Stimulated activated CD4-positive, alpha-beta T cell treated with anti-CD3 and anti-CD28 coated beads, Interleukin-4, amount 100 ng/mL, for 4 hours (primary cell): ENCODE results near the gene GPC2.
"Not testable (repeated sequence)": the region's sequence is repeated elsewhere in the genome, so short reads cannot be mapped to it uniquely, and the experiment has no call there.

Source experiments
- DNase-seq, 2 experiments: peaks; one replicate each; pipeline ENCODE4 v3.0.0-alpha.2; 2020

GPC2 gene

DNA sequence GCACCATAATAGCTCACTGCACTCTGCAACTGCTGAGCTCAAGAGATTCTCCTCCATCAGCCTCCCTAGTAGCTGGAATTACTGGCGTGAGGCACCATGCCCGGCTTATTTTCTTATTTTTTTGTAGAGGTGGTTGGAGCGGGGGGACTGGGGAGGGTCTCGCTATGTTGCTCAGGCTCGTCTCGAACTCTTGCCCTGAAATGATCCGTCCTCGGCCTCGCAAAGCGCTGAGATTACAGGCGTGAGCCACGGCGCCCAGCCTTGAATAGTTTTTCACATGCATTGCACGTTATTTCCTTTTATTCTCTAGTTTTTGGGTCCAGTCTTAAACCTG lies 29.0 kb downstream of the GPC2 start:
- DNase-seq: no peak

- DNase-seq: no peak
These were observed 29.9 kb downstream of the GPC2 start for GRCh38 chr7:100147278-100147677.

- not testable (repeated sequence) for DNase-seq
These were observed 30.8 kb downstream of the GPC2 start for GRCh38 chr7:100146350-100146749.

DNA sequence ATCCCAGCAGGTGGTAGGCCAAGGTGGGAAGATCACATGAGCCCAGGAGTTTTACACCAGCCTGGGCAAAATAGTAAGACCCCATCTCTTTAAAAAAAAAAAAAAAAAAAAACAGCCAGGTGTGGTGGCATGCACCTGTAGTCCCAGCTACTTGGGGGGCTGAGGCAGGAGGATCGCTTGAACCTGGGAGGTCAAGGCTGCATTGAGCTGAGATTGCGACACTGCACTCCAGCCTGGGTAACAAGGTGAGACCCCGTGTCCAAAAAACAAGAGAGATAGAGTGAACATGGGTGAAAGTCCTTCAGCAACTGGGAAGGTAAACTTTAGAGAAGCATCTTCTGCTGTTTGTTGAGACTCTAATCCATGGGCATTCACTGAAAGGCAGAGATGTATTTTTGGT lies 34.7 kb downstream of the GPC2 start:
- DNase-seq: no peak

GRCh38 chr7:100141555-100141949 lies 35.6 kb downstream of the GPC2 start:
- no peak for DNase-seq

GRCh38 chr7:100137851-100138760 lies 39.1 kb downstream of the GPC2 start:
- DNase-seq: no peak

DNA sequence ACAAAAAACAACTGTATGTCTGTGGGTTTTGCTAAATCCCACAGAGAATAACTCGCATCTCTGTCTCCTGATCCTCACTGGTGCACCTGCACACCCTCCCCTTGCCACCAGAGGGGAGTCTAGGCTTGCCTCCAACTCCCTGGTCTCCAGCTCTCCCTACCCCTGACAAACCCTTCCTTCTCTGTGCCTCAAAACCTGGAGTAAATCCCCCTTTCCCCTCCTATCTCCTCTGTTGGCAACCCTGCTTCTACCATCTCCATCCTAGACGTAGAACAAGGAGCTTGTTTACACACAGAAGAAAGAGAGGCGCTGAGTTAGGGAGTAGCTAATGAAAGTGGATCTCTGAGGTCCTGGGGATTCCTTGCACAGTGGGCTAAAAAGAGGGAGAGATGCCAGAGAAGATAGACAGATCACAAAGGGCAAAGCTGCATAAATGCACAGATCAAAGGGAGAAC lies 44.5 kb downstream of the GPC2 start:
- peak; percentile 46 to 57 for DNase-seq

DNA sequence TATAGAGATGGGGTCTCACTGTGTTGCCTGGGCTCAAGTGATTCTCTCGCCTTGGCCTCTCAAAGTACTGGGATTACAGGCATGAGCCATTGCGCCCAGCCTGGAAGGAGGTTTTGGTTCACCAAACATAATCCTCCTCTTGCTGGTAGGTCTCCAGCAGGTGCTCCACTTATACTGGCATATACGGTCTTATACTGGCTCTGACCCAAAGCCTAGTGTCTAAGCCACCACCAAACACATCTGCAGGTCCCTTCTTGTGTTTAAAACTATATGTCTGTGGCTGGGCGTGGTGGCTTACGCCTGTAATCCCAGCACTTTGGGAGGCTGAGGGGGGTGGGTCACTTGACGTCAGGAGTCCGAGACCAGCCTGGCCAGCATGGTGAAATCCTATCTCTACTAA lies 45.1 kb downstream of the GPC2 start:
- DNase-seq: no peak

DNA sequence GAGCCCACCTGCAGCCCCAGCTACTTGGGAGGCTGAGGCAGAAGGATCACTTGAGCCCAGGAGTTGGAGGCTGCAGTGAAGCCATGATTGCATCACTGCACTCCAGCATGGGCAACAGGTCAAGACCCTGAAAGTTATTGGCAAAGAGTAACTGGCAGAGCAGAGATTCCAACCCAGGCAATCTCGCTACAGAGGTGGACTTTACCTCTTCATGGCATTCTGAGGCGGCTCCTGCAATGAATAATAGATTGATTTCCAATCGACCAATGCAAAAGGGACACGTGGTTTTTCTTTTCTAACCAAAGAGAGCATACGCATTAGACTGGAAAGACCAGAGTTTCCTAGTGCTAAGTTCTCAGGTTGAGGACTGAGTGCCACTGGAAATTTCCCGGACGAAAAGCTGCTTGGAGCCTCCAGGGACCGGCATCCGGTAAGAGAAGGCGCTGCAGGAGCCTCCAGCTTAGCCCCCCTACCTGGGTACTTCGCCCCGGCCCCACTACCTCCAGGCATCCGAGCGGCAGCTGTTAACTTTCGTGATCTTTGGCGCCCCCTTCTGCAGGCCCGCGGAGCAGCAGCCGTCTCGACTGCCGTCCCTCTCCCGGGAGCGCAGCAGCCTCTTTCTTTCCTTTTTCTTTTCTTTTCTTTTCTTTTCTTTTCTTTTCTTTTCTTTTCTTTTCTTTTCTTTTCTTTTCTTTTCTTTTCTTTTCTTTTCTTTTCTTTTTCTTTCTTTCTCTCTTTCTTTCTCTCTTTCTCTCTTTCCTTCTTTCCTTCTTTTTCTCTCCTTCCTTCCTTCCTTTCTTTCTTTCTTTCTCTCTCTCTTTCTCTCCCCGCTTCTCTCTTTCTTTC lies 46.4 kb downstream of the GPC2 start:
- peak; percentile 73 to 78 for DNase-seq

DNA sequence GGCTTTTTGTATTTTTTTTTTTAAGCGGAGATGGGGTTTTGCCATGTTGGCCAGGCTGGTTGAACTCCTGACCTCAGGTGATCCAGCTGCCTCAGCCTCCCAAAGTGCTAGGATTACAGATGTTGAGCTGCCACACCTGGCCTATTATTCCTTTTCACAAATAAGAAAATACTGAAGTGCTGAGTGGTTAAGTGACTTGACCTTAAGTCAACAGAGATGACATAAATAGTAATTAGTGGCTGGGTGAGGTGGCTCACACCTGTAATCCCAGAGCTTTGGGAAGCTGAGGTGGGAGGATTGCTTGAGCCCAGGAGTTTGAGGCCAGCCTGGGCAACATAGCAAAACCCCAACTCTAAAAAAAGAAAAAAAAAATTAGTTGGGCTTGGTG lies 47.0 kb downstream of the GPC2 start:
- DNase-seq: not testable (repeated sequence)

DNA sequence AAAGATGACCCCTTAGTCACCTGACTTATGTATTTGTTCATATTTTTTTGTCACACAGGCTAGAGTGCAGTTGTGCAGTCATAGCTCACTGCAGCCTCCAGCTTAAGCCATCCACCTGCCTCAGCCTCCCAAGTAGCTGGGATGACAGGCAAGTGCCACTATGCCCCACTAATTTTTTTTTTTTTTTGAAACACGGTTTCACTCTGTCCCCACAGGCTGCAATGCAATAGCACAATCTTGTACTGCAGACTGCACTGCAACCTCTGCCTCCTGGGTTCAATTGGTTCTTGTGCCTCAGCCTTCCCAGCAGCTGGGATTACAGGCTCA lies 48.6 kb downstream of the GPC2 start:
- DNase-seq: no peak

DNA sequence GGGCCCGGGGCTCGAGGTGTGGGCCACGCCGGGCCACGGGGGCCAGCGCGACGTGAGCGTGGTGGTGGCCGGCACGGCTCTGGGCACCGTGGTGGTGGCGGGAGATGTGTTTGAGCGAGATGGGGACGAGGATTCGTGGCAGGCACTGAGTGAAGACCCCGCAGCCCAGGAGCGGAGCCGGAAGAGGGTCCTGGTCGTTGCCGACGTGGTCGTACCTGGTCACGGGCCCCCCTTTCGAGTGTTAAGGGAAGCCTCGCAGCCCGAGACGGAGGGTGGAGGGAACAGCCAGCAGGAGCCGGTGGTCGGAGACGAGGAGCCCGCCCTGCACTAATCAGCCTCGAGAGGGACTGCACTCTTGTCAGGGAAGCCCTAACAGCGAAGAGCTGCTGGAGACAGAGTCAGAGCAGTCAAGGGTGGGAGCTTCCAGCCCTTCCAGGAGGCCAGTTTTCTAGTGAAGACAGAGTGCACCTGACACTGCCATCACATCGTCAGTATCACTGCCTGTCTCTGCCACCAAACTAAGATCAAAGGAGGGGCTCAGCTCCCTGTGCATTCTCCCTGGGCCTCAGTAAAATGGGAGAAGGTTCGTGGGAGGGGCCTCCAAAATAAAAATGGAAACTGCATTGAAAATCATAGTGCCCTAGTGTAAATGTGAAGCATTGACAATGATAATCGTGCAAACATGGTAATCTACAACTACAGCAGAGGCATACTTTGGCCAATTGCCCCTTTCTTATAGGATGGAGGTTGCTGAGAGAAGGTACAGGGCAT lies 49.1 kb downstream of the GPC2 start:
- DNase-seq: peak; percentile 4 to 13

DNA sequence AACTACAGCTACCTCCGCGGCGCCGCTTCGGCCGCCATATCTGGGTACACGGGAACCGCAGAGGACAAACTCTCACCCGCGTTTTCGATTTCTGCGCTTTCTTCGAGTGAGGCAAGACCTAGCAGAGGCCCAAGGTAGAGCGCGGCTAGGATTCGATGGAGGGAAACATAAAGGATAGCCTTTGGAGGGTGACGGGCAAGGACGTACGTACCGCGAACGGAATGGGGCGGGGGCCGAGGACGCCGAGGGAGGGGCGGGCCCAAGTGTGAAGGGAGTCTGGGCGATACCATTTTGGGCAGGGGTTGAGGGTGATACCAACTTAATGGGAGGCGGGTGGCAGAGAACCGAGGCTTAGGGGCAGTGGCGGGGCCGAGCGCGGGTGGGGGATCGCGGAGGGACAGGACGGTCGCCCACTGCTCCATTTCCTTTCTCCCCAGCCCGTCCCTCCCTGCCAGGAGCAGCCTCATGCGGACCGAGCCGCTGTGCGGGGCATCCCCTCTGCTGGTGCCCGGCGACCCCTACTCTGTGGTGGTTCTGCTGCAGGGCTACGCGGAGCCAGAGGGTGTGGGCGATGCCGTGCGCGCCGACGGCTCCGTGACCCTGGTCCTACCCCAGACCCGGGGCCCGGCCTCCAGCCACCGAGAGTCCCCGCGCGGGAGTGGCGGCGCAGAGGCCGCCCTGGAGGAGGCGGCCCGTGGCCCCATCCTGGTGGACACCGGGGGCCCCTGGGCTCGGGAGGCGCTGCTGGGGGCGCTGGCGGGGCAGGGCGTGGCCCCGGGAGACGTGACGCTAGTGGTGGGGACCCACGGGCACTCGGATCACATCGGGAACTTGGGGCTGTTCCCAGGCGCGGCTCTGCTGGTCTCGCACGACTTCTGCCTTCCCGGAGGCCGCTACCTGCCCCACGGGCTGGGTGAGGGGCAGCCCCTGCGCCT lies 50.0 kb downstream of the GPC2 start, which contains the start of gene MBLAC1:
TSS of gene MBLAC1 (plus strand) at position 37 of the 935 bp plus-strand sequence. CDS start at position 466, 429 bp downstream.
- peak; percentile 85 to 86 for DNase-seq

DNA sequence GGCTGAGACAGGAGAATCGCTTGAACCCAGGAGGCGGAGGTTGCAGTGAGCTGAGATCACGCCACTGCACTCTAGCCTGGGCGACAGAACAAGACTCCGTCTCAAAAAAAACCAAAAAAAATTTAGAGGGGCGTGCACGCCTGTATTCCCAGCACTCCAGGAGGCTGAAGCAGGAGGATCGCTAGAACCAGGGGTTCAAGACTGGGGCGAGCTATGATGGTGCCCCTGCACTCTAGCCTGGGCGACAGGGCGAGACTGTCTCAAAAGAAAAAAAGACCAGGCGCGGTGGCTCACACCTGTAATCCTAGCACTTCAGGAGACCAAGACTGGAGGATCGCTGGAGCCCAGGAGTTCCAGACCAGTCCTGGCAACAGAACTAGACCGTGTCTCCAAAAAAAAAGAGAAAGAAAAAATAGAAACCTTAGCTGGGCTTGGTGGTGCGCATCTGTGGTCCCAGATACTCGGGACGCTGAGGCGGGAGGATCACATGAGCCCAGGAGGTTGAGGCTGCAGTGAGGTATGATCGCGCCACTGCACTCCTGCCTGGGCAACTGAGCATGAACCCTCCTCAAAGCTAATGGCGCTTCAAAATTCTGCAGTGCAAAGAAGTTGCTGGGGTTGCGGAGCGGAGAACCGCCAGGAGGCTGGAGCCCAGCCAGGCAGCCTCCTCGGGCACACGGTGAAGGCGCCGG lies 50.8 kb downstream of the GPC2 start:
- no peak for DNase-seq

GRCh38 chr7:100124301-100125230 lies 52.6 kb downstream of the GPC2 start:
- no peak for DNase-seq

DNA sequence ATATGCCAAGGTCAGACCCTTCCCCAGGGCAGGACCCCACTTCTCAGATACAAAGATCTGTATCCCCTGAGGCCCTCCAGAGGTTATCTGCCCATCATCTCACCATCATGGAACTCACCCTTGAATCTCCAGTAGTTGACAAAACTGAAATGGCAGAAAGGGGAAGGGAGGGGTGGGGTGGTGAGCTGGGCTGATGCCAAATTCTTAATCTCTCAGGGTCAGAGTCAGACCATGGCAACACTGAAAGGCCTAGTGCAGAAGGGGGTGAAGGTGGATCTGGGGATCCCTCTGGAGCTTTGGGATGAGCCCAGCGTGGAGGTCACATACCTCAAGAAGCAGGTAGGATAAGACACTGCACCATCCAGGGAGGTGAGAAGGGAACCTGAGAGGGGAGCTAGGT lies 54.6 kb downstream of the GPC2 start:
- no peak for DNase-seq

DNA sequence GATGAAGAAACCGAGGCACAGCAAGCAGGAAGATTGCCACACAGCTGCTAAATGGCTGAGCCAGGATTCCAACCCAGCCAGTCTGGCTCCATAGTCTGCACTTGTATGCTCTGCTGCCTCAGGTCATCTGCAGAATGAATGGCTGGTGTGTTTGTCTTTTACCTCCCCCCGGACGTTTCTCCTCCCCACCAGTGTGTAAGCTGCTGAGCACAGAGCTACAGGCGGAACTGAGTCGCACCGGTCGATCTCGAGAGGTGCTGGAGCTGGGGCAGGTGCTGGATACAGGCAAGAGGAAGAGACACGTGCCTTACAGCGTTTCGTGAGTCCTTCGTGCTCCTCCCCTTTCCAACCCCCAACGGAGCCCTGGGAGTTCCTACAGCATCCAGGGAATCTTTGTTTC lies 55.1 kb downstream of the GPC2 start:
- no peak for DNase-seq

- DNase-seq: no peak
These were observed 56.5 kb downstream of the GPC2 start for GRCh38 chr7:100120733-100121036.

- peak; percentile 54 to 55 for DNase-seq
These were observed 57.0 kb downstream of the GPC2 start for GRCh38 chr7:100119970-100120732.
